ENCODE measurements around the gene GABBR2.

The GABBR2 gene

DNA sequence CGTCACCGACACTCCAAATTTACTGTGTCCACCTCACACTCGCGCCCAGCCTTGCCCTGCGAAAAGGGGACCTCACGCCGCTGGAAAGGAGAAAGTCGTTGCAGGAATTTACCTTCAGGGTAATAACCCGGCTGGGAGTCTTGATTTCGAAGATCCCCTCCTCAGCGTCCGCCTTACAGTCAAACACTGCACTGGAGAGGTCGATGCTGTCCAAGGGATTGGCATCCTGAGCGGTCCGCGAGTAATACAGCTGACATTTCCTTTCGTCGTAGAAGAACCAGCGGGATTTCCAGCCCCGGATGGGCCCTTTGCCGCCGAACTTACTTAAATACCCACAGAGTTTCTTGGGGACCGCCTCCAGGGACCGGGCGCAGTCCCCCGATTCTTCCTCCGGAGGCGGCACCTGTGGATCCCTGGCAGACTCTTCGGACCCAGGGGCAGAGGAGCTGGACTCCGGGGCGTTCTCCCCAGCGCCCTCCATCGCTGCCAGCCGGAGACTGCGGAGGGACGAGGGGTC is 453.6 kb downstream of the GABBR2 start:
- ATAC-seq (peak; percentile 9), DNase-seq (no peak)
- Mint-ChIP-seq H3K27me3 (no peaks in the 10 kb centered on the region), H3K9me3 (no peaks in the 10 kb centered on the region), H3K4me3 (peak overlapping the region; percentile 88), H3K27ac (no peak overlapping the region), H3K36me3 (ENCODE audit: low read depth) (no peaks in the 10 kb centered on the region), H3K4me1 (peaks cover 19% of the 10 kb centered on the region)

DNA sequence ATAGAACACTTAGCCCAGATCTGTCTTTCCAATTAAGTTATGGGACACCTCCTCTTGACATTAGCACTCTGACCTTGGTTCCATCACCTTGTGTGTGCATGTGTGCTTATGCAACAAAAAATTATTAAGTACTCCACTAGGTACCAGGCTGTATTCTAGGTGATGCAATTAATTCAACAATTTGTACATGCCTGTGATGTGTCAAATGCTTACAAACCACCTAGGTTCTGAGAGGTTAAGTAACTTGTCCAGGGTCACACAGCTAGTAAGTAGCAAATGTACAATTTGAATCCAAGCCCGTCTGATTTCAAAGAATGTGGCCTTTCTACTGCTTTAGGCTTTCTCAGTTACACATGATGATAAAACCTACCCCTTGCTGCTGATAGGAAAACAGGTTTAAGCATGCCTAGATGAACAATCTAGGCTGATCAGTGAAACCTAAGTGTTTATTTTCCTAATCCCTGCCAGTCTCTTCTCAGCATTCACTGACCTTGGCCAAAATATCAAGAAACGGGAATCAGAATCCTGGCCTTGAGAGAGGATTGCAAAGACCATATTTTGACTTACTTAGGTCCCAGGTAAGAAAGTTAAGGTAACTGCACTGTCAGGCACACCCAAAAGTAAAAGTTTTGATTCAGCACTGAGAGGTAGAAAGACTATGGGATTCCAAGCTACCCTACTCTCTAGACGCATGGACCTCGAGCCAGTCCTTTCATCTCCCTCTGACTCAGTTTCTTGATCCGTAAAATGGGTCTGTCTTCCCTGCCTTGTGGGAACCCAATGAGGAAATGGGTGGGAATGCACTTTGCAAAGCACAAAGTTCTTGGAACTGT is 454.3 kb downstream of the GABBR2 start:
- Mint-ChIP-seq H3K27ac (no peak overlapping the region), H3K9me3 (no peaks in the 10 kb centered on the region), H3K27me3 (no peaks in the 10 kb centered on the region), H3K4me1 (peaks cover 19% of the 10 kb centered on the region), H3K4me3 (peak overlapping the region; percentile 88), H3K36me3 (ENCODE audit: low read depth) (no peaks in the 10 kb centered on the region)
- ATAC-seq (no peak), DNase-seq (no peak)

DNA sequence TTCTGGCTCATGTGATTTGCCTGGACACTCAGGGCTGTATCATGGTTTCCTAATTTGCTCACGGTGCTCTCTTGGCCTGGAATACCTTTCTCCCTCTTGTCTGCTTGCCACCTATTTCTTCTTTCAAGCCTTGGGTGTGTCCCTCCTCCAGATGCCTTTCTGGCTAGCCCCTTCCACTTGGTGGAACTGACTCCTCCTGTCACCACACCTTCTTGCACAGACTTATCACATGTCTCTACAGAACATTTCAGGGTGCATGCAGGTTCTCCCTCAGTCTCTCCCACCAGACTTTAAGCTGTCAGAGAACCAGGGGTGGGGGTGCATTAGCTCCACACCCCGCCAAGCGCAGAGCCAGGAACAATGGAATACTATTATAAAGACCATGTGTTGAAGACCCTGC is 455.2 kb downstream of the GABBR2 start:
- Mint-ChIP-seq H3K9me3 (no peaks in the 10 kb centered on the region), H3K4me3 (no peak overlapping the region), H3K27me3 (no peaks in the 10 kb centered on the region), H3K36me3 (ENCODE audit: low read depth) (no peaks in the 10 kb centered on the region), H3K27ac (no peak overlapping the region), H3K4me1 (peaks cover 25% of the 10 kb centered on the region)
- DNase-seq (no peak), ATAC-seq (no peak)

GRCh38 chr9:98251551-98251950 is 457.2 kb downstream of the GABBR2 start:
- DNase-seq, result no peak
- H3K4me1 Mint-ChIP-seq, result peaks cover 20% of the 10 kb centered on the region
- no peaks in the 10 kb centered on the region for H3K36me3 Mint-ChIP-seq (ENCODE audit: low read depth)
- ATAC-seq, result no peak
- H3K9me3 Mint-ChIP-seq, result no peaks in the 10 kb centered on the region
- H3K4me3 Mint-ChIP-seq, result no peak overlapping the region
- no peak overlapping the region for H3K27ac Mint-ChIP-seq
- H3K27me3 Mint-ChIP-seq, result no peaks in the 10 kb centered on the region

DNA sequence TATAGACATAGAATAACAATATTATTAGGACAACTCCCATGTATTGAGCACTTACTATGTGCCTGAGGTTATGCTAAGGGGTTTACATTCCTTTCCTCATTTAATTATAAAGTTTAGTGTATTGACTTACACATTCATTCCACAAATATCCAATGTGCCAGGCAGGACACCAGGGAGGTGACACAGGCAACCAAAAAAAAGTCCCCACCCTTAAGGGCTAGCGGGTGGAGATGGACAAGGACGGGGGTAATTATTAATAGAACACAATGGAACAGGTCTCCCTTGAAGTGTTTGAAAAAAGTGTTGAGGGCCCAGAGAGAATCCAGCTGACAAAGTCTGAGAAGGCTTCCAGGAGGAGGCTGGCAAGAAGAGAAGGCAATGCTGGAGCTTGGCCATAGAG is 459.0 kb downstream of the GABBR2 start:
- Mint-ChIP-seq H3K27ac (no peak overlapping the region), H3K4me3 (no peak overlapping the region), H3K27me3 (no peaks in the 10 kb centered on the region), H3K9me3 (no peaks in the 10 kb centered on the region), H3K36me3 (ENCODE audit: low read depth) (no peaks in the 10 kb centered on the region), H3K4me1 (peaks cover 16% of the 10 kb centered on the region)
- no peak for DNase-seq
- ATAC-seq, result no peak

DNA sequence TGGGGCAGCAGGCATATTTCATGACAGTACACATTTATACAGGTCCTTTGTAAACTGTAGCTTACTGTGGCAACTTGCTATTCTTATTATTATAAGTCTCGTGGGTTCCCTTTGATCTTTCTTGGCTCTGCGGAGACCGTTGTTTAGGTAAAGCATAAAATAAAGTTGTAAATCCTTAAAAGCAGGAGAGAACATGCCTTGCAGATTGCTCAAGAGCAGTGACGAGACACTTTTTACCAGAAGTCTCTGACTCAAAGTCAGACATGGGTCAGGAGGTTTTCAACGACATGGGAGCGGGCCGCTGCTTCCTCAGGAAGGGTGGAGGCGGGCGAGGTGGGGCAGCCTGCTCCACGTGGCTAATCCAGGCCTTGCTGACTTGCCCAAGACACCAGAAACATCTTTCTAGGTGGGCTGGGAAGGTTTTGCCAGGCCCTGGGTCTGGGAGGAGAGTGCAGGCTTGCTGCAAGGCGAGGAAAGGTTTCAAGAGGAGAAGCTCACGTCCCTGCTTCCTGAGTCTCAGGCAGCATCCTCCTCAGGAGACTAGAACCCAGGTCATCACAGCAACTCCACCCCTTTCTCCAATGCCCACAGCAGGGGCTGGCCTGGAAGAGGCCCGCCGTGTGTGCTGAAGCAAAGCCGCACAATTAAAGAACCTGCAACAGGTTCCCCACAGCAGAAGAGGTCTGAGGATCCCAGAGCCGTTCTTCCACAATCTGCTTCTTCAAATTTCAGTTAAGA is 459.8 kb downstream of the GABBR2 start:
- Mint-ChIP-seq H3K9me3 (no peaks in the 10 kb centered on the region), H3K36me3 (ENCODE audit: low read depth) (no peaks in the 10 kb centered on the region), H3K4me1 (peaks cover 8% of the 10 kb centered on the region), H3K27ac (no peak overlapping the region), H3K4me3 (no peak overlapping the region), H3K27me3 (no peaks in the 10 kb centered on the region)
- no peak for DNase-seq
- no peak for ATAC-seq

DNA sequence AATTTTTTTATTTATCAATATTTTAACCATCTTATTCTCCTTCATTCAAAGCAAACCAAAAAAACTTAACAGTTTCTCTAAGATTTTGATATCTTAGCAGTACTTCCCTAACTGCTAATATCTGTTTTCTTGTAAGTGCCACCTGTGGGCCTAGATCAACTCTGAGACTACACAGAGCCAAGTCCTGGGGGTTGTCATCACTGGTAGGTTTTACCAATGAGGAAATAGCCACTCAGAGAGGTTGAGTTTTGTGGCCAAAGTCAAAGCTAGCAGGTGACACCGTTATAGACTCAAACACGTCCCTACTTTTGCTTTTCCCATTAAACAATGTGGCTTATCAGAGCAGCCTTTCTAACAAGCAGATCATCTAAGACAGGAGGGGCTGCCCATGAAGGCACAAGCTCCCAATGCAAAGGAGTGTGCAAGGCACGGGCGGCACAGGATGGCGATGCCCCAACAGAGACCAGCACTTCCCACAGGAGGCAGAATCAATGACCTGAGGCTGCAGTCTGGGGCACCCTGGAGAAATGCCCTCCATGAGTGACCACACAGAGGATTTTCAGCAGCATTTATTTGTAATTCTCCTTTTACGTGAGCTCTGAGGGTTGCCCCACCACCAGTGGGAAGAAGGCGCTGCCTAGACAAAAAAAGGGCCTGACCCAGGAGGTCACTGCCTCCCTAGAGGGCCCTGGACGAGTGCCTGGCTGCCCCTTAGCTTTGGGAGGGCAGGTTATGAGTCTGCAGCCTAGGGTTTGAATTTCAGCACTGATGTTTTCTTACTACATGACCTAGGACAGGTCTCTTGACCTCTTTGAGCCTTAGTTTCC is 460.7 kb downstream of the GABBR2 start:
- H3K4me3 Mint-ChIP-seq, result no peak overlapping the region

DNA sequence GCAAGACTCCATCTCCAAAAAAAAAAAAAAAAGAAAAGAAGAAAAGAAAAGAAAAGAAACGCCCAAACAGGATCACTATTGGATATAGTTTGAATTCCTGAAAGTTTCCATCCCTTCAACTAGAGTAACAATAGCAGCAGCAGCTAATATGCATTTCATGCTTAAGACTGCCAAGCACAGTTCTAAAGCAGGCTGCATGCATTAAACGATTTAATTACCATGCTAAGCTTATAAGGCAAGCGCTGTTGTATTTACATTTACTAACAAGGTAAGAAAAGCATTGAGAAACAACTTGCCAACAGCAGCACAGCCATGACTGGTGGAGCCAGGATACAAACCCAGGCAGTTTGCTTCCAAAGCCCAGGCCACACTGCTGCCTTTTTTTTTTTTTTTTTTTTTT is 466.3 kb downstream of the GABBR2 start:
- ATAC-seq, result no peak
- H3K4me1 Mint-ChIP-seq, result no peaks in the 10 kb centered on the region
- H3K36me3 Mint-ChIP-seq (ENCODE audit: low read depth), result no peaks in the 10 kb centered on the region

More for the DNA sequence above, 460.7 kb downstream of the GABBR2 start:
- Mint-ChIP-seq H3K27ac (no peak overlapping the region), H3K27me3 (no peaks in the 10 kb centered on the region), H3K9me3 (no peaks in the 10 kb centered on the region), H3K36me3 (ENCODE audit: low read depth) (no peaks in the 10 kb centered on the region), H3K4me1 (peaks cover 8% of the 10 kb centered on the region)
- no peak for DNase-seq
- ATAC-seq, result no peak

GRCh38 chr9:98241357-98242300 is 467.1 kb downstream of the GABBR2 start:
- no peaks in the 10 kb centered on the region for H3K9me3 Mint-ChIP-seq
- no peaks in the 10 kb centered on the region for H3K36me3 Mint-ChIP-seq (ENCODE audit: low read depth)

More for the DNA sequence above, 466.3 kb downstream of the GABBR2 start:
- no peaks in the 10 kb centered on the region for H3K9me3 Mint-ChIP-seq
- no peak overlapping the region for H3K27ac Mint-ChIP-seq
- no peak overlapping the region for H3K4me3 Mint-ChIP-seq
- no peaks in the 10 kb centered on the region for H3K27me3 Mint-ChIP-seq
- DNase-seq, result no peak

DNA sequence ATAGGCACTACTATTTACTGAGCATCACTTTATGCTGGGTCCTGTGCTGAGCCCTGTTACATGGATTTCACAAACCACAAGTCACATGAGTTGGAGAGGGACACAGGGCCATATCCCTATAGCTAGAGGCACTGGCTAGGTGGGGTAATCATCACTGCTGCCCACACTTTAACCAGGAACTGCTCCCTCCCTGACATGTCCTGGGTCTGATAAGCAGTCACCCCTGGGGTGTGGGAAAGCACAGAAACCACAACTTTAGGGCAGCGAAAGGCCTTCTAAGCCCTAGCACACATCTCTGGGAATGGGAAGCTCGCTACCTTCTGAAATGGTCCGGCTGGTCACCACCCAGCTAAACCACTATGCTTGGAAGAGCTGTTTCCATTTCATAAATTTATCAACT is 468.3 kb downstream of the GABBR2 start:
- no peaks in the 10 kb centered on the region for H3K36me3 Mint-ChIP-seq (ENCODE audit: low read depth)
- no peaks in the 10 kb centered on the region for H3K27me3 Mint-ChIP-seq
- DNase-seq, result no peak
- H3K4me3 Mint-ChIP-seq, result no peak overlapping the region
- H3K4me1 Mint-ChIP-seq, result no peaks in the 10 kb centered on the region
- no peak overlapping the region for H3K27ac Mint-ChIP-seq
- no peak for ATAC-seq
- H3K9me3 Mint-ChIP-seq, result no peaks in the 10 kb centered on the region

More at GRCh38 chr9:98241357-98242300, 467.1 kb downstream of the GABBR2 start:
- H3K27me3 Mint-ChIP-seq, result no peaks in the 10 kb centered on the region
- DNase-seq, result no peak
- no peak overlapping the region for H3K27ac Mint-ChIP-seq
- H3K4me3 Mint-ChIP-seq, result no peak overlapping the region
- ATAC-seq, result no peak
- H3K4me1 Mint-ChIP-seq, result no peaks in the 10 kb centered on the region

Data from activated naive CD8-positive, alpha-beta T cell treated with anti-CD3 and anti-CD28 coated beads, Interleukin-2, amount 50 U/mL, for 24 hours (primary cell).